RCC 7860 (cell line): ENCODE data around the gene FRMD4A.

ENCODE experiments used
- DNase-seq: peaks from one replicate; pipeline ENCODE4 v3.0.0-alpha.2; 2015; ENCODE audit warnings: low spot score
- FAIRE-seq: peaks from 2 replicates; lab custom pipeline; 2012; peaks lifted over from hg19 to GRCh38; lab: Jason Lieb, UNC

The FRMD4A gene

GRCh38 chr10:13994932-13995331, 335.8 kb downstream of the FRMD4A start:
- no peak for FAIRE-seq
- no peak for DNase-seq

- DNase-seq (no peak), FAIRE-seq (no peak)
Measured at GRCh38 chr10:13993673-13994089, 337.0 kb downstream of the FRMD4A start.

- FAIRE-seq (no peak), DNase-seq (no peak)
Measured at GRCh38 chr10:13993169-13993568, 337.6 kb downstream of the FRMD4A start.

GRCh38 chr10:13991353-13991752, 339.4 kb downstream of the FRMD4A start:
- FAIRE-seq: no peak
- DNase-seq: no peak

- FAIRE-seq (no peak), DNase-seq (no peak)
Measured at GRCh38 chr10:13990946-13991345, 339.8 kb downstream of the FRMD4A start.

GRCh38 chr10:13990392-13990805, 340.3 kb downstream of the FRMD4A start:
- no peak for DNase-seq
- no peak for FAIRE-seq

- DNase-seq (no peak), FAIRE-seq (no peak)
Measured at GRCh38 chr10:13989616-13990015, 341.1 kb downstream of the FRMD4A start.

GRCh38 chr10:13987446-13987845, 343.3 kb downstream of the FRMD4A start:
- DNase-seq (peak; percentile 89), FAIRE-seq (peak; percentile 96)

- FAIRE-seq: peak; percentile 95
- peak; percentile 96 for DNase-seq
Measured at GRCh38 chr10:13984647-13985155, 346.0 kb downstream of the FRMD4A start.

- DNase-seq (no peak), FAIRE-seq (no peak)
Measured at GRCh38 chr10:13983035-13983434, 347.7 kb downstream of the FRMD4A start.

GRCh38 chr10:13978533-13979115, 352.1 kb downstream of the FRMD4A start:
- peak; percentile 19 for DNase-seq
- no peak for FAIRE-seq

- no peak for DNase-seq
- no peak for FAIRE-seq
Measured at GRCh38 chr10:13977861-13978532, 352.7 kb downstream of the FRMD4A start.

- no peak for FAIRE-seq
Measured at GRCh38 chr10:13973742-13974141, 357.0 kb downstream of the FRMD4A start.

GRCh38 chr10:13972609-13973008, 358.1 kb downstream of the FRMD4A start:
- FAIRE-seq: no peak
- DNase-seq: no peak

More at GRCh38 chr10:13973742-13974141, 357.0 kb downstream of the FRMD4A start:
- DNase-seq: no peak

GRCh38 chr10:13971601-13972475, 358.9 kb downstream of the FRMD4A start:
- no peak for FAIRE-seq
- no peak for DNase-seq

- no peak for FAIRE-seq
- no peak for DNase-seq
Measured at GRCh38 chr10:13970957-13971353, 359.8 kb downstream of the FRMD4A start.

- DNase-seq (no peak), FAIRE-seq (no peak)
Measured at GRCh38 chr10:13970236-13970956, 360.3 kb downstream of the FRMD4A start.

- FAIRE-seq (no peak), DNase-seq (no peak)
Measured at GRCh38 chr10:13969792-13970140, 361.0 kb downstream of the FRMD4A start.

- peak; percentile 75 for DNase-seq
- FAIRE-seq: peak; percentile 84
Measured at GRCh38 chr10:13969118-13969791, 361.5 kb downstream of the FRMD4A start.

GRCh38 chr10:13961853-13962252, 368.9 kb downstream of the FRMD4A start:
- FAIRE-seq (no peak), DNase-seq (no peak)
